Ovary (tissue), 3 donors: ENCODE measurements around the gene CAMK2D.

Experiments used
- CTCF ChIP-seq, 3 donors: fragments of 450-650 bp in 2 of 3; fragments of 200-600 bp in 1 of 3; IDR thresholded peaks; one replicate each; pipeline versions ENCODE4 v1.5.1 to v1.8.0; 2016 to 2022; ENCODE audit warnings: antibody characterized with exemption in 3 of 3, mild to moderate bottlenecking in 1 of 3
- POLR2A ChIP-seq: fragments of 450-650 bp; IDR thresholded peaks from one replicate; pipeline ENCODE4 v1.6.1; 2017; ENCODE audit warnings: antibody characterized with exemption, mild to moderate bottlenecking, moderate library complexity
- donor health status: DM: no; HTN: no; CAD: no.

- TF ChIP-seq CTCF (IDR thresholded peaks at IDR 0.05): no peak
- no peak for TF ChIP-seq POLR2A
These were observed 87.3 kb downstream of the CAMK2D start for GRCh38 chr4:113674251-113674650.
